ENCODE measurements around the gene EIF4B. TPM values are rescaled to one million over a fixed set of nuclear protein-coding genes. Genes with fewer than 3 reads are reported as not detected.

The EIF4B gene
- total RNA-seq, 5 donors from 2014 or later (not counting 1 experiment from before 2014, with no cell fraction given), result 710 to 755 (median 729) TPM

- 86% methylated on average over 3 of the region's 3 CpGs for WGBS (ENCODE audit: insufficient coverage)
- ChIA-PET POLR2A (interaction anchor here in 1 of 2 donors (0.6 kb wide), 1 partner anchor 13 kb away, joined by 3 read pairs; no protein-coding TSS in a partner anchor), CTCF (no interaction called here)
- Mint-ChIP-seq H3K27ac (no peak overlapping the region), H3K9me3 (no peaks in the 10 kb centered on the region), H3K4me3 (no peak overlapping the region), H3K4me1 (peaks cover 57 to 61% (median 60%) of the 10 kb centered on the region in 3 donors), H3K27me3 (no peaks in the 10 kb centered on the region), H3K36me3 (peaks cover 42% of the 10 kb centered on the region)
- no peak overlapping the region for H3K27ac ChIP-seq (ENCODE audit: low read length)
- H3K4me1 ChIP-seq (ENCODE audit: control insufficient read depth in 1 of 2, extremely low read depth in 1 of 2, insufficient read depth in 2 of 2, low read length in 2 of 2), result peaks cover 4 to 31% of the 10 kb centered on the region in 2 experiments
- ATAC-seq (replicated peaks in 1 of 4) (no peak), DNase-seq (no peak)
- no peaks in the 10 kb centered on the region for H3K27me3 ChIP-seq (replicated peaks in 1 of 2; ENCODE audit: control insufficient read depth in 2 of 2, extremely low read depth in 1 of 2, insufficient read depth in 2 of 2, low read length in 1 of 2)
- peaks cover 3 to 65% of the 10 kb centered on the region in 2 donors for H3K36me3 ChIP-seq (ENCODE audit: control insufficient read depth in 2 of 2, extremely low read depth in 1 of 2, insufficient read depth in 1 of 2, low read length in 1 of 2)
- H3K9me3 ChIP-seq, result no peaks in the 10 kb centered on the region
- no peak overlapping the region for H3K4me3 ChIP-seq (ENCODE audit: control insufficient read depth in 1 of 2, extremely low read depth in 1 of 2, low read length in 1 of 2)
Measured at GRCh38 chr12:53074999-53075370, 68.7 kb downstream of the EIF4B start.

GRCh38 chr12:53076461-53076860, 70.2 kb downstream of the EIF4B start:
- Histone ChIP-seq H3K36me3 (ENCODE audit: control insufficient read depth in 2 of 2, extremely low read depth in 1 of 2, insufficient read depth in 1 of 2, low read length in 1 of 2) (peaks cover 3 to 50% of the 10 kb centered on the region in 2 donors), H3K27ac (ENCODE audit: low read length) (no peak overlapping the region), H3K4me3 (ENCODE audit: control insufficient read depth in 1 of 2, extremely low read depth in 1 of 2, low read length in 1 of 2) (no peak overlapping the region), H3K9me3 (no peaks in the 10 kb centered on the region), H3K4me1 (ENCODE audit: control insufficient read depth in 1 of 2, extremely low read depth in 1 of 2, insufficient read depth in 2 of 2, low read length in 2 of 2) (peaks cover 5 to 36% of the 10 kb centered on the region in 2 experiments), H3K27me3 (replicated peaks in 1 of 2; ENCODE audit: control insufficient read depth in 2 of 2, extremely low read depth in 1 of 2, insufficient read depth in 2 of 2, low read length in 1 of 2) (no peaks in the 10 kb centered on the region)
- Mint-ChIP-seq H3K9me3 (no peaks in the 10 kb centered on the region), H3K4me1 (peaks cover 61 to 65% (median 63%) of the 10 kb centered on the region in 3 donors), H3K27ac (peak overlapping the region in 1 of 2 donors; percentile 59), H3K4me3 (no peak overlapping the region), H3K36me3 (peaks cover 37% of the 10 kb centered on the region), H3K27me3 (no peaks in the 10 kb centered on the region)
- POLR2A ChIA-PET, result no interaction called here
- DNase-seq (no peak), ATAC-seq (replicated peaks in 1 of 4) (no peak)
- 100% methylated on average over 3 of the region's 3 CpGs for WGBS (ENCODE audit: insufficient coverage)
- CTCF ChIA-PET, result interaction anchor here in 1 of 2 donors (1.5 kb wide), 1 partner anchor 11 kb away, joined by 7 read pairs; no protein-coding TSS in a partner anchor

GRCh38 chr12:53077030-53077429, 70.8 kb downstream of the EIF4B start:
- Histone ChIP-seq H3K27ac (ENCODE audit: low read length) (no peak overlapping the region), H3K27me3 (replicated peaks in 1 of 2; ENCODE audit: control insufficient read depth in 2 of 2, extremely low read depth in 1 of 2, insufficient read depth in 2 of 2, low read length in 1 of 2) (peaks cover 0 to 3% of the 10 kb centered on the region in 2 experiments), H3K36me3 (ENCODE audit: control insufficient read depth in 2 of 2, extremely low read depth in 1 of 2, insufficient read depth in 1 of 2, low read length in 1 of 2) (peaks cover 3 to 45% of the 10 kb centered on the region in 2 donors), H3K4me1 (ENCODE audit: control insufficient read depth in 1 of 2, extremely low read depth in 1 of 2, insufficient read depth in 2 of 2, low read length in 2 of 2) (peaks cover 5 to 36% of the 10 kb centered on the region in 2 experiments), H3K9me3 (no peaks in the 10 kb centered on the region), H3K4me3 (ENCODE audit: control insufficient read depth in 1 of 2, extremely low read depth in 1 of 2, low read length in 1 of 2) (no peak overlapping the region)
- ChIA-PET CTCF (interaction anchor here (1.1 to 4.1 kb wide), 3 partner anchors 11 to 31 kb away, joined by 3 to 32 read pairs (median 4); no protein-coding TSS in a partner anchor), POLR2A (no interaction called here)
- Mint-ChIP-seq H3K4me3 (peak overlapping the region; percentile 89 to 90 (median 90)), H3K36me3 (peaks cover 33% of the 10 kb centered on the region), H3K27me3 (no peaks in the 10 kb centered on the region), H3K4me1 (peaks cover 59 to 65% (median 60%) of the 10 kb centered on the region in 3 donors), H3K9me3 (no peaks in the 10 kb centered on the region), H3K27ac (peak overlapping the region; percentile 37 to 59)
- ATAC-seq (replicated peaks in 1 of 4), result no peak
- WGBS (ENCODE audit: insufficient coverage), result no CpG with 5 or more reads among the region's 8 CpGs
- no peak for DNase-seq

- ChIA-PET CTCF (interaction anchor here (0.6 to 4.1 kb wide), 15 partner anchors 9 to 1053 kb away, joined by 3 to 32 read pairs (median 5); partner anchors contain the start of genes AAAS (in 1 of the 2) and SOAT2 (in 1 of the 2)), POLR2A (interaction anchor here (0.6 to 1.2 kb wide), 6 partner anchors 20 to 1007 kb away, joined by 3 to 8 read pairs (median 4); partner anchors contain the start of gene EIF4B (in 1 of the 2))
- no peaks in the 10 kb centered on the region for H3K27me3 Mint-ChIP-seq
- peak; percentile 35 to 44 (median 36) for ATAC-seq (replicated peaks in 1 of 4)
- peak in 31 of 35 experiments; percentile 34 to 68 (median 51) for DNase-seq
- peaks cover 52 to 65% (median 53%) of the 10 kb centered on the region in 3 donors for H3K4me1 Mint-ChIP-seq
- H3K4me1 ChIP-seq (ENCODE audit: control insufficient read depth in 1 of 2, extremely low read depth in 1 of 2, insufficient read depth in 2 of 2, low read length in 2 of 2), result peaks cover 5 to 36% of the 10 kb centered on the region in 2 experiments
- peaks cover 22% of the 10 kb centered on the region for H3K36me3 Mint-ChIP-seq
- H3K9me3 ChIP-seq, result no peaks in the 10 kb centered on the region
- no peaks in the 10 kb centered on the region for H3K9me3 Mint-ChIP-seq
- H3K36me3 ChIP-seq (ENCODE audit: control insufficient read depth in 2 of 2, extremely low read depth in 1 of 2, insufficient read depth in 1 of 2, low read length in 1 of 2), result peaks cover 3 to 30% of the 10 kb centered on the region in 2 donors
- 0% methylated on average over 14 of the region's 25 CpGs for WGBS (ENCODE audit: insufficient coverage)
- H3K4me3 Mint-ChIP-seq, result peak overlapping the region; percentile 89 to 90 (median 90)
- H3K27ac ChIP-seq (ENCODE audit: low read length), result peak overlapping the region; percentile 55
- peak overlapping the region; percentile 91 to 97 for H3K27ac Mint-ChIP-seq
- peaks cover 0 to 7% of the 10 kb centered on the region in 2 experiments for H3K27me3 ChIP-seq (replicated peaks in 1 of 2; ENCODE audit: control insufficient read depth in 2 of 2, extremely low read depth in 1 of 2, insufficient read depth in 2 of 2, low read length in 1 of 2)
- peak overlapping the region; percentile 69 to 90 for H3K4me3 ChIP-seq (ENCODE audit: control insufficient read depth in 1 of 2, extremely low read depth in 1 of 2, low read length in 1 of 2)
Measured at GRCh38 chr12:53078425-53079225, 72.4 kb downstream of the EIF4B start.

GRCh38 chr12:53079226-53080117, 73.2 kb downstream of the EIF4B start, which contains the start of gene SPRYD3:
Gene SPRYD3, minus strand, starts transcription at chr12:53079390. Its CDS starts 57 bp downstream, at chr12:53079333.
- DNase-seq (peak; percentile 90 to 99 (median 95)), ATAC-seq (replicated peaks in 1 of 4) (peak; percentile 96 to 98 (median 96))
- 4% methylated on average over 61 of the region's 67 CpGs for WGBS (ENCODE audit: insufficient coverage)
- CTCF ChIA-PET, result interaction anchor here (0.6 to 4.1 kb wide), 16 partner anchors 9 to 1054 kb away, joined by 3 to 32 read pairs (median 4); partner anchors contain the start of genes AAAS (in 1 of the 2), EIF4B (in 1 of the 2), PFDN5 (in 1 of the 2) and SOAT2 (in 1 of the 2)
- Histone ChIP-seq H3K27ac (ENCODE audit: low read length) (peak within 1 kb of the TSS; percentile 75), H3K4me1 (ENCODE audit: control insufficient read depth in 1 of 2, extremely low read depth in 1 of 2, insufficient read depth in 2 of 2, low read length in 2 of 2) (peaks cover 5 to 36% of the 10 kb centered on the region in 2 experiments), H3K36me3 (ENCODE audit: control insufficient read depth in 2 of 2, extremely low read depth in 1 of 2, insufficient read depth in 1 of 2, low read length in 1 of 2) (peaks cover 3 to 23% of the 10 kb centered on the region in 2 donors), H3K4me3 (ENCODE audit: control insufficient read depth in 1 of 2, extremely low read depth in 1 of 2, low read length in 1 of 2) (peak within 1 kb of the TSS; percentile 74 to 90), H3K9me3 (no peaks in the 10 kb centered on the region), H3K27me3 (replicated peaks in 1 of 2; ENCODE audit: control insufficient read depth in 2 of 2, extremely low read depth in 1 of 2, insufficient read depth in 2 of 2, low read length in 1 of 2) (peaks cover 0 to 7% of the 10 kb centered on the region in 2 experiments)
- Mint-ChIP-seq H3K4me3 (peak within 1 kb of the TSS; percentile 89 to 90 (median 90)), H3K36me3 (peaks cover 15% of the 10 kb centered on the region), H3K4me1 (peaks cover 46 to 57% (median 47%) of the 10 kb centered on the region in 3 donors), H3K9me3 (no peaks in the 10 kb centered on the region), H3K27ac (peak within 1 kb of the TSS; percentile 91 to 97), H3K27me3 (no peaks in the 10 kb centered on the region)
- POLR2A ChIA-PET, result interaction anchor here (0.6 to 1.2 kb wide), 6 partner anchors 19 to 1008 kb away, joined by 3 to 8 read pairs (median 4); partner anchors contain the start of gene EIF4B (in 1 of the 2)

All from T-cell (primary cell).